ENCODE data around the gene ZFYVE28. TPM values are rescaled to one million over a fixed set of nuclear protein-coding genes. Genes with fewer than 3 reads are reported as not detected.

The ZFYVE28 gene
- total RNA-seq, 1 experiment from 2014 or later = 19.2 TPM

DNA sequence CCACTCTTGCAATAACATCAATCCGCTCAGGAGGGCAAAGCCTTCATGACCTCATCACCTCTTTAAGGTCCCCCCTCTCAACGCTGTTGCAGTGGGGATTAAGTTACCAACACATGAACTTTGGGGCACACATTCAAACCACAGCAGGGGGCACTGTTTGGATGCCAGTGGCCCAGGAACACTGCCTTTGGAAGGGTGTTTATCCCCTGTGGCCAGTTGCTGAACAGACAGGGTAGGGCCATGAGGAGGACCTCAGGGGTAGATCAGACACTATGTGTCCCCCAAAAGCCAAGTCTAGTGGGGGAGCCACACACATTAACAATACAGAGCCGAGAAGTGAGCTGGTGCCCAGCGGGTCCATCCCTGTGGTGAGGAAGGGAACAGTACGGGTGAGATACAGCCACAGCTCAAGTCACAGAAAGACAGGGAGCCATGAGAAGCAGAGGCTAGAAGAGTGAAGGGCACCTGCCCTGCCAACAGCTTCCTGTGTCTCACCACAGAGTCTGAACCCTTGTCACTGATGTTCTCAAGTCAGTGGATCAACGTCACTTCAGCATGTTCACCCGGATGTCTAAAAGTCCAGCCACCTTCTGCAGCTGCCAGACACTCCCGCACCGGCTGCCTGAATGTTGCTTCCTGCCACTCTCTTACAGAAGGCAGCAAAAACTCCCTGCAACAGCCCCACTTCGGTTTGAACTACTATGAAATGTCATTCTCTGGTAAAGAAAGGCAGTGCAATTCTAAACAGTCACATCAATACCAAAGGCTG, 136.7 kb downstream of the ZFYVE28 start:
- BruUV-seq (replicated peaks) = no TSS peak
- intact Hi-C loops (cut with micrococcal nuclease) = no loop called here
- Histone ChIP-seq H3K9ac (ENCODE audit: low read length) (no peak overlapping the region), H3K36me3 (ENCODE audit: control insufficient read depth in 1 of 2, insufficient read depth in 2 of 2, low read length in 2 of 2) (no peaks in the 10 kb centered on the region), H4K20me1 (ENCODE audit: insufficient read depth) (no peaks in the 10 kb centered on the region), H3K9me3 (ENCODE audit: control insufficient read depth in 1 of 2, insufficient read depth in 1 of 2, low read depth in 1 of 2, low read length in 2 of 2) (no peaks in the 10 kb centered on the region), H3K4me1 (ENCODE audit: control insufficient read depth in 1 of 2, insufficient read depth in 2 of 2, low read length in 2 of 2) (peaks cover 0 to 9% of the 10 kb centered on the region in 2 experiments; a peak in 2 of 4 replicates), H3K79me2 (ENCODE audit: insufficient read depth, low read length) (no peaks in the 10 kb centered on the region), H3K4me3 (replicated peaks in 1 of 2; ENCODE audit: low read depth in 1 of 2, low read length in 2 of 2) (no peak overlapping the region), H3K27ac (ENCODE audit: low read depth, low read length) (no peak overlapping the region), H3K9me2 (ENCODE audit: insufficient read depth) (no peaks in the 10 kb centered on the region), H3K4me2 (ENCODE audit: low read length) (no peak overlapping the region), H3K27me3 (ENCODE audit: insufficient read depth, low read length) (no peaks in the 10 kb centered on the region), H2AFZ (ENCODE audit: low read depth, low read length, poor library complexity, severe bottlenecking) (no peak overlapping the region)
- ChIA-PET POLR2A (no interaction called here), CTCF (interaction anchor here (0.9 kb wide), 1 partner anchor 160 kb away, joined by 3 read pairs; no protein-coding TSS in a partner anchor), RAD21 (ENCODE audit: low non-redundant PET in 1 of 2, low total read pairs in 2 of 2, uncharacterized antibody in 2 of 2, unreplicated experiment in 2 of 2) (no interaction called here)
- peak; percentile 60; the same call in 1 of the 2 replicates for ATAC-seq
- TF ChIP-seq EZH2phosphoT487 (IDR thresholded peaks at IDR 0.05; ENCODE audit: borderline replicate concordance) (no peak), RAD21 (IDR thresholded peaks at IDR 0.05; ENCODE audit: low read depth) (no peak), TCF7L2 (IDR thresholded peaks at IDR 0.05; ENCODE audit: borderline replicate concordance, extremely low read depth, insufficient read depth, insufficient read length) (no peak), EZH2 (IDR thresholded peaks at IDR 0.05) (no peak), SIN3A (IDR thresholded peaks at IDR 0.05; ENCODE audit: low read depth) (no peak)
- TF ChIP-seq, protein P1, sequence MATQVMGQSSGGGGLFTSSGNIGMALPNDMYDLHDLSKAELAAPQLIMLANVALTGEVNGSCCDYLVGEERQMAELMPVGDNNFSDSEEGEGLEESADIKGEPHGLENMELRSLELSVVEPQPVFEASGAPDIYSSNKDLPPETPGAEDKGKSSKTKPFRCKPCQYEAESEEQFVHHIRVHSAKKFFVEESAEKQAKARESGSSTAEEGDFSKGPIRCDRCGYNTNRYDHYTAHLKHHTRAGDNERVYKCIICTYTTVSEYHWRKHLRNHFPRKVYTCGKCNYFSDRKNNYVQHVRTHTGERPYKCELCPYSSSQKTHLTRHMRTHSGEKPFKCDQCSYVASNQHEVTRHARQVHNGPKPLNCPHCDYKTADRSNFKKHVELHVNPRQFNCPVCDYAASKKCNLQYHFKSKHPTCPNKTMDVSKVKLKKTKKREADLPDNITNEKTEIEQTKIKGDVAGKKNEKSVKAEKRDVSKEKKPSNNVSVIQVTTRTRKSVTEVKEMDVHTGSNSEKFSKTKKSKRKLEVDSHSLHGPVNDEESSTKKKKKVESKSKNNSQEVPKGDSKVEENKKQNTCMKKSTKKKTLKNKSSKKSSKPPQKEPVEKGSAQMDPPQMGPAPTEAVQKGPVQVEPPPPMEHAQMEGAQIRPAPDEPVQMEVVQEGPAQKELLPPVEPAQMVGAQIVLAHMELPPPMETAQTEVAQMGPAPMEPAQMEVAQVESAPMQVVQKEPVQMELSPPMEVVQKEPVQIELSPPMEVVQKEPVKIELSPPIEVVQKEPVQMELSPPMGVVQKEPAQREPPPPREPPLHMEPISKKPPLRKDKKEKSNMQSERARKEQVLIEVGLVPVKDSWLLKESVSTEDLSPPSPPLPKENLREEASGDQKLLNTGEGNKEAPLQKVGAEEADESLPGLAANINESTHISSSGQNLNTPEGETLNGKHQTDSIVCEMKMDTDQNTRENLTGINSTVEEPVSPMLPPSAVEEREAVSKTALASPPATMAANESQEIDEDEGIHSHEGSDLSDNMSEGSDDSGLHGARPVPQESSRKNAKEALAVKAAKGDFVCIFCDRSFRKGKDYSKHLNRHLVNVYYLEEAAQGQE (IDR thresholded peaks at IDR 0.05; ENCODE audit: low read depth) = no peak
- DNase-seq (ENCODE audit: low read depth, low spot score) = no peak

Data from HCT116 (cell line).